Cardiac muscle cell (in vitro differentiated cells and primary cell): ENCODE results near the gene PGRMC1. TPM values are rescaled to one million over a fixed set of nuclear protein-coding genes. Genes with fewer than 3 reads are reported as not detected.
"Not testable (repeated sequence)": the region's sequence is repeated elsewhere in the genome, so short reads cannot be mapped to it uniquely, and the experiment has no call there.

ENCODE experiments used
- DNase-seq, 2 donors: peaks; one replicate each; pipeline versions ENCODE4 v3.0.0 to v3.0.0-alpha.2; 2010 to 2017; ENCODE audit warnings: low read depth in 1 of 2, low spot score in 1 of 2
- H3K27ac ChIP-seq: fragments of 200-600 bp; sonication (generic); 2 replicates; pipeline ENCODE4 v1.5.1; 2016
- H3K27me3 ChIP-seq: fragments of 200-600 bp; sonication (generic); 2 replicates; pipeline ENCODE4 v1.6.0; 2016; ENCODE audit warnings: control low read depth
- H3K36me3 ChIP-seq: fragments of 200-600 bp; sonication (generic); 2 replicates; pipeline ENCODE4 v1.5.1; 2016; ENCODE audit warnings: control low read depth
- H3K4me1 ChIP-seq: fragments of 200-600 bp; sonication (generic); 2 replicates; pipeline ENCODE4 v1.8.1; 2017; ENCODE audit warnings: low read depth, mild to moderate bottlenecking, mixed run types
- H3K4me3 ChIP-seq: fragments of 200-600 bp; sonication (generic); 2 replicates; pipeline ENCODE4 v1.5.1; 2016; ENCODE audit warnings: mild to moderate bottlenecking
- H3K9me3 ChIP-seq: fragments of 200-600 bp; sonication (generic); 2 replicates; pipeline ENCODE4 v1.5.1; 2017; ENCODE audit warnings: low read depth, mild to moderate bottlenecking, control low read depth
- polyA plus RNA-seq: library from polyadenylated mRNA; unstranded; fragments of >200 nt; fragmentation: Nextera tagmentation; extraction: Ambion mirVana; gene quantifications from 2 replicates; pipeline ENCODE4 v1.2.1, GENCODE V29; 2016
- total RNA-seq: library from RNA; depleted of rRNA; stranded (reverse); fragments of >200 nt; gene quantifications from 2 replicates; pipeline ENCODE4 v1.2.3, GENCODE V29; 2016
- TF ChIP-seq, protein P1 (sequence below): IDR thresholded peaks from 2 replicates; pipeline ENCODE4 v1.5.1; 2012; ENCODE audit warnings: low read depth, mild to moderate bottlenecking, low read length

The PGRMC1 gene
- total and polyA plus RNA-seq, 2 experiments from 2014 or later: 121 to 156 TPM

DNA sequence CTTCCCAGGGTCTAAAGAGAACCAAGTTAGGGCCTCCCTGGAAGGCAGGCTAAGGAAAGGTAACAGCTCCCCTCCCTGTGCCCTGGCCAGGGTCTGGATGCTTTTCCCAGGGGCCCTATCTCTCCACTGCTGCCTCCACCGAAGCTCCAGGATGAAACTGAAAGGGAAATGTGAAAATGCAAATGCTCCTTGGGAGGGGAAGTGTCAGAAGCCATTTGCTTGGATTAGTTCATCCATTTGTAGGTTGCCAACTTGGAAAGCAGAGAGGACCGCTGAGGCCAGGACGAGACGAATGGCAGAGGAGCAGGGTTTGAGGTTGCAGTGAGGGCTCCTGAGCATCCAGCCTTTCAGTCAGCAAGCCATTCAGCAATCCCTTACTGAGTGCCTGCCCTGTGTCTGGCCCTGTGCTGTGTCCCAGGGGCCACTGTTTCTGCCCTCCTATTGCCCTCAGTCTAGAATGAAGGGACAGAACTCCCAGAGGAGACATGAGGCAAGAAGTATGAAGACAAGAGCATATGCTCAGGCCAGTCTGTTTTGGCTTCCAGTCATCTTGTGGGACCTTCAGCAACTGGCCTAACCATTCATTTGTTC is 45.9 kb upstream of the PGRMC1 start:
- no peaks in the 10 kb centered on the region for H3K9me3 ChIP-seq
- TF ChIP-seq, protein P1, sequence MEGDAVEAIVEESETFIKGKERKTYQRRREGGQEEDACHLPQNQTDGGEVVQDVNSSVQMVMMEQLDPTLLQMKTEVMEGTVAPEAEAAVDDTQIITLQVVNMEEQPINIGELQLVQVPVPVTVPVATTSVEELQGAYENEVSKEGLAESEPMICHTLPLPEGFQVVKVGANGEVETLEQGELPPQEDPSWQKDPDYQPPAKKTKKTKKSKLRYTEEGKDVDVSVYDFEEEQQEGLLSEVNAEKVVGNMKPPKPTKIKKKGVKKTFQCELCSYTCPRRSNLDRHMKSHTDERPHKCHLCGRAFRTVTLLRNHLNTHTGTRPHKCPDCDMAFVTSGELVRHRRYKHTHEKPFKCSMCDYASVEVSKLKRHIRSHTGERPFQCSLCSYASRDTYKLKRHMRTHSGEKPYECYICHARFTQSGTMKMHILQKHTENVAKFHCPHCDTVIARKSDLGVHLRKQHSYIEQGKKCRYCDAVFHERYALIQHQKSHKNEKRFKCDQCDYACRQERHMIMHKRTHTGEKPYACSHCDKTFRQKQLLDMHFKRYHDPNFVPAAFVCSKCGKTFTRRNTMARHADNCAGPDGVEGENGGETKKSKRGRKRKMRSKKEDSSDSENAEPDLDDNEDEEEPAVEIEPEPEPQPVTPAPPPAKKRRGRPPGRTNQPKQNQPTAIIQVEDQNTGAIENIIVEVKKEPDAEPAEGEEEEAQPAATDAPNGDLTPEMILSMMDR: no peak
- no peak overlapping the region for H3K4me3 ChIP-seq
- H3K4me1 ChIP-seq: no peaks in the 10 kb centered on the region
- no peaks in the 10 kb centered on the region for H3K36me3 ChIP-seq
- H3K27ac ChIP-seq: peak overlapping the region; percentile 28
- H3K27me3 ChIP-seq: no peaks in the 10 kb centered on the region
- peak in 1 of 2 donors; percentile 4 for DNase-seq

DNA sequence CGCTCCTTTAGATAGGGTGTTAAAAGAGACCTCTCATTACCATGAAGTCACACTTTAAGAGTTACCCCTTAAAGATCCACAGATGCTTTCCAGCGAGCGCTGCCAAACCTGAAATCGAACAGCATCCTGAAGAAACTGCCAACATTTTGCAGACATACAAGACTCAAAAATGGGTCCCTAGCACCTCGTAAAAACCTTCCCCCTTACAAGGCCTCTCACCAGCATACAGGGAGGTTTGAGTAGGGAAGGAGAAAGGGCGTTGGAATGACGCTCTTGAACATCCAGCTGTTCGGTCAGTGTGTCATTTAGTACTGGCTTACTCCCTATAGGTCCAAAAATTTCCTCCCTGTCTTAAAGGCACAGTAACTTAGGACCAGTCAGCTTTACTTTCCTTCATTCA is 45.3 kb upstream of the PGRMC1 start:
- H3K27ac ChIP-seq: no peak overlapping the region

DNA sequence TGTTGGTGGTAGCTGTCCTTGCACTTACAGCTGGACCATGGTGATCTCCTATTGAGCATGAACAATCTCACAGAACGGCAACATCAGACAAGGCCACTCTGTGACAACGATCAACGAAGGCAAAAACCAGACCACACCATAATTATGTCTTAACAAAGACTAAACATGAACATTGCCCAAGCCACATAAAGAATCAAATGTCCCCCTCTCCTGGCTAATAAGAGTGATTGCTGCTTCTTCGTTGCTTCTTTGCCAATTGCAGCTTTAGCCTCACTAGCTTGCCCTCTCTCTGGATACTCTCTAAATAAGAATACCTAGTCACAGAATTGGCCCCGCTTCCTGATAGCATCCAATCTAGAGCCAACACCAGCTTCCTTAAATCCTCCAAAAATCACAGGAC is 41.5 kb upstream of the PGRMC1 start:
- no peak overlapping the region for H3K4me3 ChIP-seq
- TF ChIP-seq, protein P1: peak; percentile 41
- no peaks in the 10 kb centered on the region for H3K27me3 ChIP-seq
- H3K36me3 ChIP-seq: no peaks in the 10 kb centered on the region
- peak; percentile 19 to 57 for DNase-seq
- no peaks in the 10 kb centered on the region for H3K4me1 ChIP-seq
- no peak overlapping the region for H3K27ac ChIP-seq
- no peaks in the 10 kb centered on the region for H3K9me3 ChIP-seq

More for the DNA sequence above, 45.3 kb upstream of the PGRMC1 start:
- no peak overlapping the region for H3K4me3 ChIP-seq
- H3K9me3 ChIP-seq: no peaks in the 10 kb centered on the region
- peak in 1 of 2 donors; percentile 62 for DNase-seq
- no peaks in the 10 kb centered on the region for H3K36me3 ChIP-seq
- TF ChIP-seq, protein P1: no peak
- no peaks in the 10 kb centered on the region for H3K27me3 ChIP-seq
- no peaks in the 10 kb centered on the region for H3K4me1 ChIP-seq

DNA sequence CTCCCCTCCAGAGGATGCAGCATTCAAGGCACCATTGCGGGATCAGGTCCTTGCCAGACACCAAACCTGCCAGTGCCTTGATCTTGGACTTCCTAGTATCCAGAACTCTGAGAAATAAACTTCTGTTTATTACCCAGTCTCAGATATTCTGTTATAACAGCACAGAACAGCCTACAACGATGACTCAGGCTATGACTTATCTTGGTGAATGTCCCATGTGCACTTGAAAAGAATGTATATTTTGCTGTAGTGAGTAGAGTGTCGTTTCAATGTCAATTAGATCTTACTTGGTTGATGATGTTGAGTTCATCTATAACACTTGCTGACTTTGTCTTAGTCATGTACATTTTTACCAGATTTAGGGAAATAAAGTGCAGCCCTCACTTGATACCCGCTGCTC is 34.5 kb upstream of the PGRMC1 start:
- no peak for DNase-seq
- H3K4me3 ChIP-seq: no peak overlapping the region
- TF ChIP-seq, protein P1: no peak
- no peak overlapping the region for H3K27ac ChIP-seq
- no peaks in the 10 kb centered on the region for H3K4me1 ChIP-seq
- no peaks in the 10 kb centered on the region for H3K9me3 ChIP-seq
- H3K36me3 ChIP-seq: no peaks in the 10 kb centered on the region
- no peaks in the 10 kb centered on the region for H3K27me3 ChIP-seq

DNA sequence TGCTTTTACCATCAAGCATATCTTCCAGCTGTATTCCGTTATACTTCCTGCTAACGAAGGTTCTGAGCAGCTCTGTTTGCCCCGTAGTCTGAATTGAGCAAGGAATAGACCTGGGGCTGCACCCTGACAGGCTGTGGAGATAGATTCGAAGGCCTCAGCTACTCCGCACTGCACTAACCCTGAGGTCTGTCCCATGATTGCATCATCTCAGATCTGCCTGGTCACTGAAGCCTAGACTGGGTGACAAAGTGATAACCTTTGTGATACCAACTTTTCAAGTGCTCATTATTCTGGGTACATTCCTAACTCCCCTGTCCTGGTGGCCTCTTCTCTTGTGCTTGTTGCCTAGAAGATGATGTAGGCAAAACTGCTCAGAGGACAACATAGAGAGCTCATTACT is 29.9 kb upstream of the PGRMC1 start:
- Histone ChIP-seq H3K9me3 (no peaks in the 10 kb centered on the region), H3K27ac (no peak overlapping the region), H3K36me3 (no peaks in the 10 kb centered on the region), H3K4me1 (no peaks in the 10 kb centered on the region), H3K4me3 (no peak overlapping the region), H3K27me3 (no peaks in the 10 kb centered on the region)
- no peak for DNase-seq
- TF ChIP-seq, protein P1: no peak

GRCh38 chrX:119207483-119207882 is 28.6 kb upstream of the PGRMC1 start:
- not testable (repeated sequence) for H3K27ac ChIP-seq, H3K9me3 ChIP-seq, H3K36me3 ChIP-seq, H3K4me1 ChIP-seq, DNase-seq, H3K4me3 ChIP-seq, H3K27me3 ChIP-seq
